NCI-H1092 treated with DMSO at 0.1 percent for 48 hours (cell line): ENCODE measurements around the gene RMC1.
"Not testable (repeated sequence)": the region's sequence is repeated elsewhere in the genome, so short reads cannot be mapped to it uniquely, and the experiment has no call there.

ENCODE experiments used
- DNase-seq: peaks from one replicate; lab custom pipeline; 2025; lab: John Stamatoyannopoulos, UW

Gene RMC1

DNA sequence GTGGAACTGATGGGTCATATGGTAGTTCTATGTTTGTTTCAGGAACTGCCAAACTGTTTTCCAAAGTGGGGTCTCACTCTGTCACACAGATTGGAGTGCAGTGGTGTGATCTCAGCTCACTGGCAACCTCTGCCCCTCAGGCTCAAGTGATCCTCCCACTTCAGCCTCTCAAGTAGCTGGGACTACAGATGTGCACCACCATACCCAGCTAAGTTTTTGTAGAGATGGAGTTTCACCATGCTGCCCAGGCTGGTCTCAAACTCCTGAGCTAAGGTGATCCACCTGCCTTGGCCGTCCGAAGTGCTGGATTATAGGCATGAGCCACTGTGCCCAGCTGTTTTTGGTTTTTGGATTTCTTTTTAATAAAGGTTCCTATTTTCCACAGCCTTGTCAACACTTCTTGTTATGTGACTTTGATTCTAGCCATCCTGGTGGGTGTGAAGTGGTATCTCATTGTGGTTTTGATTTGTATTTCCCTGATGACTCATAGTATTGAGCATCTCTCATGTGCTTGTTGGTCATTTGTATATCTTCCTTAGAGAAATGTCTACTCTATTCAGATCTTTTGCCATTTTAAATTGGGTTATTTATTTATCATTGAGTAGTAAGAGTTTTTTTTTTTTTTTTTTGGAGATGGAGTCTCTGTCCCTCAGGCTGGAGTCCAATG, 60.2 kb downstream of the RMC1 start:
- no peak for DNase-seq

GRCh38 chr18:23565916-23566547, 62.7 kb downstream of the RMC1 start:
- DNase-seq, result no peak

GRCh38 chr18:23567671-23568070, 64.4 kb downstream of the RMC1 start:
- DNase-seq, result no peak

DNA sequence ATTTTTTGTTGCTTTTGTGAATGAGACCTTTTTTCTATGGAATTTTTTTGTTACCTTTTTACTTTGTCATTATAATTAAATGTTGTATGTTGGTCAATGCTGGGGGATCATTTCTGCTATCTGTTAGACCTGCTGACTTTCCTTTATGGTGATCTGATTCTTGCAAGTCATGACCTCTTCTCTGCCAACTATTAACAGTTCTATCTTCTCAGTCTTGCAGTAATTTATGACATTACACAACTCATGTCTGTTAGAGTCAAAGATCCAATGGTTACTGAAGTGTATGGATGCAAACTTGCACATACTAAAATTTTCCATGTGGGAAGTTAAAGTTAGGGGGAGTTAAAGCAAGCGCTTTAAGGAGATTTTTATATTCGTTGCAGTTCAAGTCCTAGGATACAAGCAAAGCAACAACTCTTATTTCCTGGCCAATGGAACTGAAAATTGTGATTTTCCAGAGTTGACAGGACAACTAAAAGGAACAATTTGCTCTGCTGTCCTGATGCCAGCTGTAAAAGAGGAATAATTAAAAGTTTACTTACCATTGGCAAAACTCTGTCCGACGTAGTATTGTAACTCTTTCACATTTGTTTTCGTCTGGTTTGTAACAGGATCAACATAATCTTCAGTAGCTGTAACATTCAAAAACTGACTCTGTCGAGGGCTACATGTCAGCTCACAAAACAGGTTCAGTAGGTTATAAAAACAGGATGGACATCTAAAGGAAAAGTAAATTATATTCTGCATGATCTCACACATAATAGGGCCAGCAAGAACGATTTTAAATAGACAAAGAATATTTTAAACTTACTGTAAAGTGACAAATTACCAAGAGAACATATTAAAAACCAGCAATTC, 65.2 kb downstream of the RMC1 start:
- no peak for DNase-seq

DNA sequence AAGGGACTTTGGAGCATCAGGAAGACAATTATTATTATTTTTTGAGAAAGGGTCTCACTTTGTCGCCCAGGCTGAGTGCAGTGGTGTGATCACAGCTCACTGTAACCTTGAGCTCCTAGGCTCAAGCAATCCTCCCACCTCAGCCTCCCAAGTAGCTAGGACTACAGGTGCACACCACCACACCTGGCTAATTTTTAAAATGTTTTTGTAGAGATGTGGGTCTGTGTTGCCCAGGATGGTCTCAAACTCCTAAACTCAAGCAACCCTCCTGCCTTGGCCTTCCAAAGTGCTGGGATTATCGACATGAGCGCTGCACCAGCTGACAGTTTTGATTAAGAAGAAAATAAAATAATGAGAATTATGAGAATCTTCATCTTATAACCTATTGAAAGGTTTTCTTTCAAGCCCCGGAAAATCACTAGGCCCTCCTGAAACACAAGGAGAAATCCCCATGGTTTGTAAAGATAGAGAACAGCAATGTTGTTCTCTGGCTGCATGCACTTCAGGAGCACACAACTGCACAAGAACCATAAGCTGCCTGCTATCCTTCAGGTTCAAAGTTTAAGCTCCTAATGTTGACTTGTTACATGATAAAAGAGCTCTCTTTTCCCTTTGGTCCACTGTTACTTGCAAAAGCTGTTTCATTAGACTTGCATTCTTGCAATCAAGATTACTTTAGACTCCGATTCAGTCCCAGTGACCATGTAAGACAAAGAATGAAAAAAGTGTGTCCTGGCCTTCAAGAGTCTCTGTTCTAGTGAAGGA, 66.2 kb downstream of the RMC1 start:
- DNase-seq, result no peak

DNA sequence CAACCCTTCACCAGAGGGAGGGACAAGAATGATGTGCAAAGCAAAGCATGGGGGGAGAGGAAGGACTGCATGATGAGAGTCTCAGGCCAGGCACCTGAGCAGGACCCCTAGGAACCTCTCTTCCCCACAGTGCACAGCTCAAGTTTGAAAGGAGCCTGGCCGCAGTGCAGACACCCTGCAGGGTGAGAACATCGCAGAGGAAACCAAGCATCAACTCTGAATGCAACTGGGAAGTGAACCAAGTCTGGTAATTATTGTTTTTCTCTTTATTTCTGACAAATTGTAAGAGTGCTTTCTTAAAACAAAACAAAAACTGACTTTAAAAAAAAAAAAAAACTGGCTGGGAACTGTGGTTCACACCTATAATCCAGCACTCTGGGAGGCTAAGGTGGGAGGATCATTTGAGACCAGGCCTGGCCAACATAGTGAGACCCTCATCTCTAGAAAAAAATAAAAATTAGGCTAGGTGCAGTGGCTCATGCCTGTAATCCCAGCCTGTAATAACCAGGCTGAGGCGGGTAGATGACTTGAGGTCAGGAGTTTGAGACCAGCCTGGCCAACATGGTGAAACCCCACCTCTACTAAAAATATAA, 67.7 kb downstream of the RMC1 start:
- DNase-seq, result no peak

DNA sequence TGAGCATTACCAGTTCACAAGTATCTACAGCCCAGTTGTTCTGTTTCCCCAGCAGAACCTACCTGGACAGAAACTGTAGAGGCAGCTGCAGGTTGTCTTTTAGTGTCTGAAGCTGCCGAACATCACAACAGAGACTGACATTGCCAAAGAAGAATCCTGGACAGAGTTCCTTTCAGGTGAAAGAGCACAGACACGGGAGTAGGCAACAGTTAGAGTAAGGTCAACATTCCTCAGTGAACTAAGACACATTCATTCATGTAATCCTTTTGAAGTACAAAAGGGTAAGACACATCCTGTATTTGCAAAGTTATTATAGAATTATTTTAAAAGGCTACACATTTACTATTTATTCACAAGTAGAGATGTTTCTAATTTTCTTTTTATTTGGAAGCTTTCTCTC, 68.7 kb downstream of the RMC1 start:
- no peak for DNase-seq

DNA sequence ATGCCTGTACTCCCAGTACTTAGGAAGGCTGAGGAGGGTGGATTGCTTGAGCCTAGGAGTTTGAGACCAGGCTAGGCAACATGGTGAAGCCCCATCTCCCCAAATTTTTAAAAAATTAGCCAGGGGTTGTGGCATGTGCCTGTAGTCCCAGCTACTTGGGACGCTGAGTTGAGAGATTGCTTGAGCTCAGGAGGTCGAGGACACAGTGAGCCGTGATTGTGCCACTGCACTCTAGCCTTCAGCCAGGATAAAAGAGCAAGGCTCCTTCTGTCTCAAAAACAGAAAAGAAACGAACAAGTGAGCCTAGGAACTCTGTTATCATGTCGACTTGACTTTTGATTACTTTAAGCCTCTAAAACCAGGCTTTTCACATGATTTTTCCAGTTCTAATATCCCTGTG, 69.3 kb downstream of the RMC1 start:
- DNase-seq, result no peak

DNA sequence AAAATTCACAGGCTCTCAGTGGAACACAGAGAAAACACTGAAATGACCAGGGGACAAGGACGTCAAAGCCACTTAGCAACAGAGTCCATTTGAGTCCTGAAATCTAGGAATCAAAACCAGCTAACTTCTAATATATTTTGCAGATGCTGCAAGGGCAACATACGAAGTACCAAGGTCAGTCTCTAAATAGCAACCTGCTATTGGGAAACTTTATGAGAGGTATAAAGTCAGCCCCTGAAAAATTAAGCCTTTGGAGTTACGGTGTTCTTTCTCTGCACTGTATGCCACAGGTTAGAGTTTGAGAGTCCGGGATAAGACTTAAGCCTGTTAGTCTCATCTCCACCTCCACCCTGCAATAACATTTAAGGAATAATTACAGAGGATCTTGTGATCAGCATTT, 69.7 kb downstream of the RMC1 start:
- DNase-seq, result no peak

DNA sequence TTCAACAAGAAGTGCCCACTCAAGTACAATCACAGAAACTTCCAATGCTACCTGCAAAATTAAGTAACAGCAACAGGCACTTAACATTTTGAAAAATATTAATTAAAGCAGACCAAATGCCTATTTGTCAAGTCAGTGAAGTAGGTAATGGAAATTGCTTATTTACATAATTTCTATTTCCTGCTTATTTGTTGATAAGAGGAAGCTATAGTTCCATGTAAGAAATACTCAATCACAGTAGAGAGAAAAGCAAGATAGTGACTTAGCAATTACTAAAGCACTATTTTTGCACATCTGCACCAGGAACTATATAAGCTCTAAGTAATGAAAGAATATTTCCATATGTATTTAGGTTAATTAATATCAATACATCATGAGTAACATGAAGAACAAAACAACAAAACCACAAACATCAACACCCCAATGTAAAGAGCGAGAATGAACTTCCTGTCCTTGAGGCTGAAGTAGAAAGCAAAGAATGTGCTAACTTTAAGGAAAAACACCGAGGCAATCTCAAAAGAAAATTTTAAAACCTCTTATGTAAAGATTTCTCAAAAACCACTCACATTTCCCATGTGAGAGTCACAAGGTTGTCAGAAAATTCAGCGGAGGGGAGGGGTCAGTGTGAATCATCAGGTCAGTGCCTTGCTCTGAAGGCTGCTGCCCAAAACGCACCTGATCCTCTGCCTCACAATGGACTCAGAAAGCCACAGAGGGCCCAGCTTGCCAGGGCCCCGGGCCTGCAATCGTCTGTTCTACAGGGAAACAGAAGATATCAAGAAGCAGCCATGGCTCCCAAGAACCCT, 70.5 kb downstream of the RMC1 start:
- DNase-seq, result no peak

GRCh38 chr18:23574611-23575308, 71.4 kb downstream of the RMC1 start:
- DNase-seq, result no peak

- DNase-seq, result no peak
Observed at GRCh38 chr18:23575309-23575651, 72.0 kb downstream of the RMC1 start.

GRCh38 chr18:23577521-23577920, 74.2 kb downstream of the RMC1 start:
- not testable (repeated sequence) for DNase-seq

DNA sequence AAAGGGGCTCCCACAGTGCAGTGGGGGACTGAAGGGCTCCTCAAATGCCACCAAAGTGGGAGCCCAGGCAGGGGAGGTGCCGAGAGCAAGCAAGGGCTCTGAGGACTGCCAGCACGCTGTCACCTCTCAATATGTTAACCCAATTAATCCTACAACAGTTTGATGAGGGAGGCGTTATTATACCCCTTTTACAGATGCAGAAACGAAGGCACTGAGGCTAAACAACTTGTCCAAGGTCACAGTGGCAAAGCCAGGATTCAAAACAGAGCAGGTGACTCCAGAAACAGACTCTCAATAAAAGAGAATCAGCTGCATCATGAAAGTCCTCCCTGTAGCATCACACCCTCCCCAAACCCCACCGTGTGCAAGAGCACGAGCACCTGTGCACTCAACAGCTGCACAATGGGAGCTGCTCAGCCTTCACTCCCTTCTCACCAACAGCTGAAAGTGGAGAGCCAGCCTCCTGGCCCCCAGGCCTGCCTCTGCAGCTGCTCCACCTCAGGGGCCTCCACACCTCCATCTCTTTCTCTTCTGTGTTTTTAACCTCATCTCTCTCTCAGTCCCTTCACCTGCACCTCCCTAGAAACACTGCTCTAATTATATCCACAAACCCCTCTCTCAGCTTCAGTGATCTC, 74.9 kb downstream of the RMC1 start:
- DNase-seq, result no peak

- no peak for DNase-seq
Observed at GRCh38 chr18:23578891-23579653, 75.8 kb downstream of the RMC1 start.

DNA sequence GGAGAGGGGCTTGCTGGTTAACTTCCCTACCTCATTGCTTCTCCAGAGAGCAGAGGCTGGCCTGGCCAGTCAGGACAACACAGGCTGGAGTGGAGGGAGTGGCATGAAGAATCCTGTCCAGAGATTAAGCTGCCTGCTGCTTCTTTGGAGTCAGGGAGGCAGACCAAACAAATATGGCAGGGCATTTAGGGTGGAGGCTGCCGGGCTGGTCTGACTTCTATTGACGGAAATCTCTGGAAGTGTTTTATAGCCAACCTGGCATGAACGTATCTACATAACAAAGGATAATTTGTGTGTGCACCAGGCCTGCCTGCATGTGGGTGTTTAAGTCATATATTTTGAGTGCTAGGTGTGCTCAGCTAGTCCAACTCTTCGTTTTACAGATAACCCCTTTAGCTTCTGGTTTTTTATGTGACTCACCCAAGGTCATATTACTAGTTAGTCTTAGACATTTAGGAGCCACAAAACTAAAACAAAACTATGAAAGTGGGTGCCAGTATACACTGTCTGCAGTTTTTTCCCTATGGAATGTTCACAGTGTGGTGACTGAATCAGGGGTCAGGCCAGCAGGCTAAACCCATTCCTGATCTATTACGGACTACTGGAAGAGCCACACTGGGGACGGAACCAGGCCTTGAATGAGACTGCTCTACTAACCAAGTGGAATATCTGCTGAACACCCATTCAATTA, 77.5 kb downstream of the RMC1 start:
- no peak for DNase-seq
